HG02571 (cell line): ENCODE measurements around the gene MAD2L2.

Source experiments
- ATAC-seq: cut with Tn5 transposase; IDR thresholded peaks from one replicate; pipeline ENCODE4 v1.9.1; 2021; ENCODE audit warnings: mild to moderate bottlenecking, moderate library complexity; ENCODE audit not compliant: unreplicated experiment

Gene MAD2L2

GRCh38 chr1:11684070-11684469 lies 3.1 kb upstream of the MAD2L2 start:
- ATAC-seq = no peak

- ATAC-seq = no peak
These were observed 1.9 kb upstream of the MAD2L2 start for GRCh38 chr1:11682799-11683198.

DNA sequence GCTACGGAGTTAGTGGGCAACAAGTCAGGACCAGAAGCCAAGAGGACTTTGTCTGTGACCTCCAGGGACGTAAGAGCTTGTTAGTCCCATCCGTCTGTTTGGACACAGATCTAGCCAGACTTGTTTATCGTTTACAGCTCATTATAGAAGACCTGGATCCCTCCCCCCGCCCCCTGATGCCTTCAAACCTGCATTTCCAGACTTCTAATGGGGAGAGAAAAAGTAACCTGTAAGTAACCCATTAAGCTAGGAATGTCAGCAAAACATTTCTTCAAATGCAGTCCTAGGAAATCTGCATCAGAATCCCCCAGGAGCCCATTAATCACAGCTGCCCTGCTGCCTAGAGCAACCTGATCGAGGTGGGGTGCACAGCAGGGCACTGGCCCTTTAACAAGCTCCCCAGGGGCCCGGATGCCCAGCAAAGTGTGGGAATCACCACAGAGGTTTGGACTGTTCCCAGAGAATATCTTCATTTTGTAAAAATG lies 1.4 kb upstream of the MAD2L2 start:
- no peak for ATAC-seq

- peak; percentile 19 for ATAC-seq
These were observed 478 bp downstream of the MAD2L2 start for GRCh38 chr1:11680270-11681070.

DNA sequence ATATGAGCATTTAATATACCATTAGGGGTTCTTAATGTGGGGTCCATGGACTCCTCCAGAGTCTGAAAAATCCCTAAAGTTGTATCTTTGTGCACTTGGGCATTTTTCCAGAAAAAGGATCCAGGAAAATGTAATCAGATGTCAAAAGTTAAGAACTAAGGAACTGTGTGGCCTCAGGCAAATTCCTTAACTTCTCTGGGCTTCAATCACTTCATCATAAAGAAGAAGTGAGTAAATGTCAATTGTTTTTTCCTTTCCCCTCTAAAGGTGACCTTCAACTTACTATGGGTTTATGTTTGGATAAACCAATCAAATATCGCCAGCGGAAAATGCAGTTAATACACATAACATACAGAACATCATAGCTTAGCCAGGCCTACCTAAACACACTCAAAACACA lies 2.5 kb downstream of the MAD2L2 start:
- no peak for ATAC-seq

DNA sequence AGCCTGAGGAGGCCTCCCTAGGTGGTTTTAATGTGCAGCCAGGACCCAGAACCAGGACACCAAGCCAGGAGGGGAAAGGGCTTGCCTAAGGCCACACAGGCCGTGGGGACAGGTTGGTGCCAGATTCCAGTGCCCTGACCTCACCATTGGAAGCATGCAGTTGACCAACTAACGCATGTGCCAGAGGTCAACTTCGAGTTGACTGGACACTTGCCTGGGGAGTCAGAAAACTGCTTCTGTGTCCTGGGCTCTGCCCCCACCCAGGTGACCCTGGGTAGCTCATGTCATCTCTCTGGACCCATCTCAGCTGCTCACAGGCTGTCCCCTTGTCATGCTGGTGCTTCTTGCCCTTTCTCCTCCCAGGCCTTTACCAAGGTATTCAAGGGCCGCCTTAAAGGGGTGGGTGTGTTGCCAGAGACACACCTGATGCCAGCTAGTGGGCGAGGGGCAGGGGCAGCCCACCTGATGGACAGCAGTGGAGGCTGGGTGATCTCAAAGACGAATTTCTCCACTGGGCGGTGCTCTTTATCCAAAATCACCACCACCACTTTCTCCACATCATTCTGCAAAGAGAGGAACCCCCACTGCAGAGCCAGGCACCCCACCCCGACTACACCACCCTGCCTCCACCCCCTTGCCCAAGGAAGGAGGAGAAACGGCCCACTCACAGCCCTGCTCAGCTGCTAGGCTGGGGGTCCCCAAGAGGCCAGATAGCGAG lies 4.4 kb downstream of the MAD2L2 start:
- no peak for ATAC-seq

DNA sequence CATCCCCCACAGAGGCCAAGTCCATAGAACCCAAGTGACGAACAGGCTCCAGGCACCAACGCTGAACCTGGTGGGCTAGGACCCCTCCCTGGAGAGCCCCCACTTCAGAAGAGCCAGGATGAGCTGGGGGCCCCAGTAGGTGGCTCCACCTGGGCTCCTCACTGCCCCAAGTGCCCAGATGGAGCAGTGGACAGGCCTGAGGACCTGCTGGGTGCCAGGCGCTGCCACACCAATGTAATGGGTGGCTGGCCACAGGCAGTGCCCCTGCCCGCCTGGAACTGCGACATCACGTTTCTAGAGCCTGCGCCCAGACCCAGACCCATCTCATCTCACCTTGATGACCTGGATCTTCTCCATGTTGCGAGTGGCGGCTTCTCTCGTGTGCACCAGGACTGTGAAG lies 5.6 kb downstream of the MAD2L2 start:
- no peak for ATAC-seq

GRCh38 chr1:11674488-11674887 lies 6.5 kb downstream of the MAD2L2 start:
- ATAC-seq = no peak

GRCh38 chr1:11673089-11673769 lies 7.7 kb downstream of the MAD2L2 start:
- ATAC-seq = no peak

DNA sequence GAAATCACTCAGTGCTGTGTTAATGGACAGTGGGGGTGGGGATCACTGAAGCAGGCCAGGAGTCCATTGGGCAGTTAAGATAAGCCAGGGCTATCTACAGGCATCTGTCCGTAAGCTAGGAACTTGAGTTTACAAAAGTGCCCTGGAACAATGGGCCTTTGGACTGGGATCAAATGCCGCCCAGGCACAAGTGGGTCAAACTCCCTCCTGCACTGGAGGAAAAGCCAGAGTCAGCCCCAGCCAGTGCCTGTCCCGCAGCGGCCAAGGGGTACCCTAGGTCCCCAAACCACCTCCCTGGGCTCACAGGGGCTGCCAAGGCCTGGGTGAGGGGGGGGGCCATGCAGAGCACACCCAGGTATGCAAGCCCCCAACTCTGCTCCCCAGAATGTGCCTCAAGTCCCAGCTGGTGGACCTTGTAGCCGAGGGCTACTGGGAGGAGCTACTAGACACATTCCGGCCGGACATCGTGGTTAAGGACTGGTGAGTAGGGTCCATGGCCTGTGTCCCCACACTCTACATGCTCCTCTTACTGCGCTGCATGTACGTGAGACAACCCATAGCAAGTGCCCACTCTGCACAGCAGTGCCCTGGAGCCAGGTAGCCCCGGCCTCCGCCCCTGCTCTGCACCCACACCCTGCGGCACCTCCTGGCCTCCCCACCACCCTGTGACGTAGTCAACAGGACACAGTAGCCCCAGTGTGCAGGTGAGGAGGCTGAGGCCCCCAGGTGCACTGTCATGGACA lies 9.2 kb downstream of the MAD2L2 start:
- ATAC-seq = no peak

- no peak for ATAC-seq
These were observed 9.8 kb downstream of the MAD2L2 start for GRCh38 chr1:11671205-11671543.

- no peak for ATAC-seq
These were observed 10.2 kb downstream of the MAD2L2 start for GRCh38 chr1:11670747-11671146.

DNA sequence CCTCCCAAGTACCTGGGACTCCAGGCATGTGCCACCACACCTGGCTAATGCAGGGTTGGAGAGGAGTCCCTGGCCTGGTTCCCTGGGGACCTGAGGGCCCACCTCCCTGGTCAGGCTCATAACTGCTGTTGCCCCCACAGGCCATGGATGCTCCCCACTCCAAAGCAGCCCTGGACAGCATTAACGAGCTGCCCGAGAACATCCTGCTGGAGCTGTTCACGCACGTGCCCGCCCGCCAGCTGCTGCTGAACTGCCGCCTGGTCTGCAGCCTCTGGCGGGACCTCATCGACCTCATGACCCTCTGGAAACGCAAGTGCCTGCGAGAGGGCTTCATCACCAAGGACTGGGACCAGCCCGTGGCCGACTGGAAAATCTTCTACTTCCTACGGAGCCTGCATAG lies 12.4 kb downstream of the MAD2L2 start:
- ATAC-seq = no peak

GRCh38 chr1:11664336-11665065 lies 16.4 kb downstream of the MAD2L2 start:
- peak; percentile 42 for ATAC-seq

DNA sequence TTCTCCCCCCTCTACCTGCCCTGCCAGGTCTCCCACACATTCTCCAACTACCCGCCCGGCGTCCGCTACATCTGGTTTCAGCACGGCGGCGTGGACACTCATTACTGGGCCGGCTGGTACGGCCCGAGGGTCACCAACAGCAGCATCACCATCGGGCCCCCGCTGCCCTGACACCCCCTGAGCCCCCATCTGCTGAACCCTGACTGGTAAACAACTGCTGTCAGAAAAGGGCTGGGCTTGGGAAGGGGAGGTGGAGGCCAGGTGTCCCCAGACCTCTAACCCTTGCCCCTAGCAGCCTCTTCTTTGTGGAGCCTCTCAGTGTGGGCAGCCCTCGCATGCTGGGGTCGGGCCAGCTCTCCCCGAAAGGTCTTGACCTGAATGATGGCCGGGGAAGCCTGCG lies 19.8 kb downstream of the MAD2L2 start:
- ATAC-seq = no peak

GRCh38 chr1:11659748-11660147 lies 21.2 kb downstream of the MAD2L2 start:
- no peak for ATAC-seq

GRCh38 chr1:11658542-11658941 lies 22.4 kb downstream of the MAD2L2 start:
- no peak for ATAC-seq

DNA sequence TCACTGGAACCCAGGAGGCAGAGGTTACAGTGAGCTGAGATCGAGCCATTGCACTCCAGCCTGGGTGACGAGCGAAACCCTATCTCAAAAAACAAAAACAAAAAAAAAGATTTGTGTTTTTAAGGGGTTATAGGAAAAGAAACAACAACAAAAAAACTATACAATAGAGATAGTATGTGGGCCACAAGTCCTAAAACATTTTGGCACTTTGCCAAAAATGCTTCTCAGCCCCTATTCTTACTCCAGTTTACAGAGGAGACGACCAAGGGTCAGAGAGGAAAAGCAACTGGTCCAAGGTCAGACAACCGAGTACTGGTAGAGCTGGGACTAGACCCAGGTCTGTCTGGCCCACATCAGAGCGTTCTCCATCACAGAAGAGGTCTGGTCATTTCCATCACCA lies 23.3 kb downstream of the MAD2L2 start:
- no peak for ATAC-seq

DNA sequence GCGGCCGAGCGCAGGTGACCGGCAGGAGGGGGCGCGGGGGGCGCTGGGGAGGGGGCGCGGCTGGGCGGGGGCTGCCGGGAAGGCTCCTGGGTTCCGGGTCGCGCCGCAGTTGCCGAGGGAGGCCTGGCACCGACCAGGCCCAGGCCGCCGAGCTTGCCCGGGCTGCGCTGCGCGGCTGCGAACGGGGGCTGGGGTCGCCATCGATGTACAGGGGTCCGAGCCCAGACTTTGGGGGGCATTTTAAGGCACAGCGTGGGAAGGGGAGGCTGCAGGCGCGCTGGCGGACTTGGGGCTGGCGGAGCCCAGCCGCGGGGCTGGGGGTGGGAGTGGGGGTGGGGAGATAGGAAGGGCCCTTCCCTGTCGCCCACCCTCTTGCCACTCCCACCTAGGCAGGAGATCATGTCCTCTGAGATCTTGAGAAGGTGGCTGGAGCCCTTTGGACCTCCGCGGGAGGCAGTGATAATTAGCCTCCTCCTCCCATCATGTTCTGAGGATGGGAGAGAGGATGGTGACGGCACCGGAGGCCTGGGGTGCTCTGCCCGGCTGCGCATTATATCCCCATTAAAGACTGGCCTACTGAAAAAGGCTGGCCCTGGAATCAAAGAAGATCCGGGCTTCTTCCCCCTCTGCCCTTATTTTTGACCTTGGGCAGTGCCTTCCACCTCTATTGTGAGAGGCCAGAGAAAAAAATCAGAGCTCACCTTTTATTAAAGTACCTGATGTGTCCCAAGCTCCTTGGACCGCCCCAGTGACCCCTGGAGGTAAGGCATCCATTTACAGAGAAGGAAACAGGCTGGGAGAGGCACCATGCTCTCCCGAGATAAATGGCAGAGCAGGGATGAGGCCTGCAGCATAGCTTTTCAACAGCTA lies 25.8 kb downstream of the MAD2L2 start:
- ATAC-seq = peak; percentile 17
